Tibial nerve (tissue), 4 donors: ENCODE results near the gene CCDC47.

Experiments used
- EP300 ChIP-seq, 2 donors: sonication (generic); formaldehyde crosslinking; IDR thresholded peaks; one replicate each; pipeline ENCODE4 v1.6.1; 2017; ENCODE audit warnings: antibody characterized with exemption in 2 of 2, mild to moderate bottlenecking in 1 of 2
- POLR2A ChIP-seq, 2 donors: fragments of 450-650 bp; IDR thresholded peaks; one replicate each; pipeline ENCODE4 v1.6.1; 2017; ENCODE audit warnings: antibody characterized with exemption in 2 of 2, mild to moderate bottlenecking in 2 of 2, moderate library complexity in 2 of 2
- TF ChIP-seq, protein P1 (sequence below), 5 experiments: fragments of 200-600 bp in 3 of 5; fragments of 450-650 bp in 2 of 5; sonication (generic) in 3 of 5; IDR thresholded peaks; one replicate each; pipeline ENCODE4 v1.5.1; 2016 to 2019; ENCODE audit warnings: antibody characterized with exemption in 5 of 5, mild to moderate bottlenecking in 3 of 5, moderate library complexity in 2 of 5

DNA sequence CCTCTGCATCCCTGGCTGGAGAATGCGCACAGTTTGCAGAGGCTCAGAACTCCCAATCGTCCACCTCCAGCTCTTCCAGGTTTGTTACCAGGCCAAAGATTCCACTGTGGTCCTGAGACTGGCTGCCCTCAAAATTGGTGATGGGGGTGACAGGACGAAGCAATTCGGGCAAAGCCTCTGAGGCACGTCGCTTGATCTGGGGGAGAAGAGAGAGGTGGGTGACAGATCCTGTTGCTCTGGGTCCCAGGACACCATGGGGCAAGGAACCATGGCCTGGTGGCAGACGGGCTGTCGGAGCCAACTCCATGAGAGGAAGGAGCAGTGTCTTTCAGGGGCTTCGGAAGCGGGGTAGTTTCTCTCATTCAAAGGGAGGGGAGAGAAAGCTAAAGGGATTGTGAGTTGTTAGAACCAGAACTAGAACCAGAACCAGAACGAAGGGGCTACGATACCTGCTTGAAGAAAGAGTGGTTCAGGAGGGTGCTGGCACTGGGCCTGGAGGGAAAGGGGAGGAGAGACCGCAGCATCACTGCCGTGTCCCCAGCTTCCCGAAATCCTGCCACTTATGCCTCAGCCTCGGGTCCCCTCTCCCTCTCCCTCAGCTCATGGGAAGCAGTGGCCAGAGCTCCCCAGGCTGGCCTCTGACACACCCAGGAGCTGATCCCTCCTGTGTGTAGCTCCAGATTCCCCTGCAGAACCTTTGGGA is 69.7 kb downstream of the CCDC47 start:
- TF ChIP-seq, protein P1, sequence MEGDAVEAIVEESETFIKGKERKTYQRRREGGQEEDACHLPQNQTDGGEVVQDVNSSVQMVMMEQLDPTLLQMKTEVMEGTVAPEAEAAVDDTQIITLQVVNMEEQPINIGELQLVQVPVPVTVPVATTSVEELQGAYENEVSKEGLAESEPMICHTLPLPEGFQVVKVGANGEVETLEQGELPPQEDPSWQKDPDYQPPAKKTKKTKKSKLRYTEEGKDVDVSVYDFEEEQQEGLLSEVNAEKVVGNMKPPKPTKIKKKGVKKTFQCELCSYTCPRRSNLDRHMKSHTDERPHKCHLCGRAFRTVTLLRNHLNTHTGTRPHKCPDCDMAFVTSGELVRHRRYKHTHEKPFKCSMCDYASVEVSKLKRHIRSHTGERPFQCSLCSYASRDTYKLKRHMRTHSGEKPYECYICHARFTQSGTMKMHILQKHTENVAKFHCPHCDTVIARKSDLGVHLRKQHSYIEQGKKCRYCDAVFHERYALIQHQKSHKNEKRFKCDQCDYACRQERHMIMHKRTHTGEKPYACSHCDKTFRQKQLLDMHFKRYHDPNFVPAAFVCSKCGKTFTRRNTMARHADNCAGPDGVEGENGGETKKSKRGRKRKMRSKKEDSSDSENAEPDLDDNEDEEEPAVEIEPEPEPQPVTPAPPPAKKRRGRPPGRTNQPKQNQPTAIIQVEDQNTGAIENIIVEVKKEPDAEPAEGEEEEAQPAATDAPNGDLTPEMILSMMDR (IDR thresholded peaks at IDR 0.05) = no peak
- TF ChIP-seq POLR2A (IDR thresholded peaks at IDR 0.05) (no peak), EP300 (IDR thresholded peaks at IDR 0.05) (no peak)
